ENCODE measurements around the gene KCNH8.

Gene KCNH8

GRCh38 chr3:19273091-19273490 is 124.8 kb downstream of the KCNH8 start:
- Histone ChIP-seq H3K9me3 (ENCODE audit: control insufficient read depth, insufficient read depth, low read length) (no peaks in the 10 kb centered on the region), H3K27ac (ENCODE audit: low read length) (no peak overlapping the region), H3K4me3 (ENCODE audit: low read length) (no peak overlapping the region), H3K36me3 (ENCODE audit: control insufficient read depth, insufficient read depth, low read length) (no peaks in the 10 kb centered on the region), H3K4me1 (ENCODE audit: control insufficient read depth, insufficient read depth, low read length) (peaks cover 2% of the 10 kb centered on the region; the same call in 1 of the 2 replicates), H3K27me3 (ENCODE audit: control insufficient read depth, insufficient read depth, low read length) (no peaks in the 10 kb centered on the region)
- WGBS (ENCODE audit: insufficient coverage, insufficient read length): no CpG with 5 or more reads among the region's 1 CpG
- DNase-seq (ENCODE audit: low read depth, low spot score): no peak

- Histone ChIP-seq H3K36me3 (ENCODE audit: control insufficient read depth, insufficient read depth, low read length) (no peaks in the 10 kb centered on the region), H3K9me3 (ENCODE audit: control insufficient read depth, insufficient read depth, low read length) (no peaks in the 10 kb centered on the region), H3K4me1 (ENCODE audit: control insufficient read depth, insufficient read depth, low read length) (no peaks in the 10 kb centered on the region), H3K27ac (ENCODE audit: low read length) (no peak overlapping the region), H3K4me3 (ENCODE audit: low read length) (no peak overlapping the region), H3K27me3 (ENCODE audit: control insufficient read depth, insufficient read depth, low read length) (no peaks in the 10 kb centered on the region)
- no peak for DNase-seq (ENCODE audit: low read depth, low spot score)
- WGBS (ENCODE audit: insufficient coverage, insufficient read length): no CpG with 5 or more reads among the region's 1 CpG
These were observed 126.3 kb downstream of the KCNH8 start for GRCh38 chr3:19274576-19274975.

GRCh38 chr3:19284974-19285373 is 136.7 kb downstream of the KCNH8 start:
- H3K27ac ChIP-seq (ENCODE audit: low read length): no peak overlapping the region
- H3K4me3 ChIP-seq (ENCODE audit: low read length): no peak overlapping the region
- DNase-seq (ENCODE audit: low read depth, low spot score): no peak
- no CpG with 5 or more reads among the region's 3 CpGs for WGBS (ENCODE audit: insufficient coverage, insufficient read length)
- H3K4me1 ChIP-seq (ENCODE audit: control insufficient read depth, insufficient read depth, low read length): no peaks in the 10 kb centered on the region
- H3K36me3 ChIP-seq (ENCODE audit: control insufficient read depth, insufficient read depth, low read length): no peaks in the 10 kb centered on the region
- H3K9me3 ChIP-seq (ENCODE audit: control insufficient read depth, insufficient read depth, low read length): no peaks in the 10 kb centered on the region; the same call in 1 of the 2 replicates
- no peaks in the 10 kb centered on the region for H3K27me3 ChIP-seq (ENCODE audit: control insufficient read depth, insufficient read depth, low read length)

DNA sequence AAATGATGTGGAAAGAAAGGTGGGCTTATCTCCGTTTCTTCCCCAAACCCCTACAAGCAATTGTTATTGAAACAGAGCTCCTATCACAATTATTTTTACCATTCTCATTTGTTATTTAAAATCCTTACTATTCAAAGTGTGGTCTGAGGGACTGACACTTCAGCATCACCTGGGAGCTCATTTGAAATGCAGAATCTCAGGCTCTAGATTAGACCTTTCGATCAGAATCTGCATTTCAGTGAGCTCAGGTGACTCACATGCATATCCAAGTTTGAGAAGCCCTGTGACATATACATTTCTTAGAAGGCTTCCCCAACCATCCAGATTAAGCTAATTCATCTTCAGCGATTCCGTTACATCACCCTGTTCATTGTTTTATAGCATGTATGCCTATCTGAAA is 145.0 kb downstream of the KCNH8 start:
- Histone ChIP-seq H3K4me3 (ENCODE audit: low read length) (no peak overlapping the region), H3K36me3 (ENCODE audit: control insufficient read depth, insufficient read depth, low read length) (no peaks in the 10 kb centered on the region), H3K9me3 (ENCODE audit: control insufficient read depth, insufficient read depth, low read length) (no peaks in the 10 kb centered on the region), H3K27me3 (ENCODE audit: control insufficient read depth, insufficient read depth, low read length) (no peaks in the 10 kb centered on the region), H3K4me1 (ENCODE audit: control insufficient read depth, insufficient read depth, low read length) (peaks cover 2% of the 10 kb centered on the region; the same call in 1 of the 2 replicates), H3K27ac (ENCODE audit: low read length) (no peak overlapping the region)
- WGBS (ENCODE audit: insufficient coverage, insufficient read length): no CpG with 5 or more reads among the region's 4 CpGs
- DNase-seq (ENCODE audit: low read depth, low spot score): no peak

DNA sequence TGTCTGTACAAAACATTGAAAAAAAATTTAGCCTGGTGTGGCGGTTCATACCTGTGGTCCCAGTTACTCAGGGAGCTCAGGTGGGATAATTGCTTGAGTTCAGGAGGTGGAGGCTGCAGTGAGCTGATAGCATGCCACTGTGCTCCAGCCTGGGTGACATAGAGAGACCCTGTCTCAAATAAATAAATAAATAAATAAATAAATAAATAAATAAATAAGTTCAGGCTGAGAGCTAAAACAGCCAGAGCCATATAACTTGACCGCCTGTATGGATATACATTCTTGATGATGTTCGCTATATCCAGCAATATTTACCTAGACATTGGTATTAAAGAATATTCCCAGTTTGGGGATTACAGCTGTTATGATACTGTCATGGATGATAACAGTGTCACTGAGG is 146.9 kb downstream of the KCNH8 start:
- WGBS (ENCODE audit: insufficient coverage, insufficient read length): no CpG with 5 or more reads among the region's 3 CpGs
- Histone ChIP-seq H3K4me3 (ENCODE audit: low read length) (no peak overlapping the region), H3K36me3 (ENCODE audit: control insufficient read depth, insufficient read depth, low read length) (no peaks in the 10 kb centered on the region), H3K27me3 (ENCODE audit: control insufficient read depth, insufficient read depth, low read length) (no peaks in the 10 kb centered on the region), H3K9me3 (ENCODE audit: control insufficient read depth, insufficient read depth, low read length) (no peaks in the 10 kb centered on the region), H3K4me1 (ENCODE audit: control insufficient read depth, insufficient read depth, low read length) (peaks cover 2% of the 10 kb centered on the region; the same call in 1 of the 2 replicates), H3K27ac (ENCODE audit: low read length) (no peak overlapping the region)
- no peak for DNase-seq (ENCODE audit: low read depth, low spot score)

DNA sequence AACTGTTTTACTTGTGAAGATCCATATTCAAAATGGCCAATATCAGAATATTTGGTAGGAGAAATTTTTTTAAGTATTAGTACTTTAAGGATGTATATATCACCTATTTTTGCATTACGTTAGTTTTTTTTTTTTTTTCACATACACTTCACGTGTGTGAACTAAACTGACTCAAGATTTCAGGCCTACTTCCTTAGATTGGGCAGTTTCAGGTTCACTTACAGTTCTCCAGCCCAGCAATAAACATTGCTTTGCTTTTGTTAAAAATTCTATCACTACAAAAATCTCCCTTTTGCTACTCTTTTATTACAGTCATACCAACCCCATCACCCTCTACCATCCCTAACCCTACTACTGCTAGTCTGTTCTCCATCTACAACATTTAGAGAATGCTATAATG is 183.6 kb downstream of the KCNH8 start:
- no peaks in the 10 kb centered on the region for H3K27me3 ChIP-seq (ENCODE audit: control insufficient read depth, insufficient read depth, low read length)
- H3K4me1 ChIP-seq (ENCODE audit: control insufficient read depth, insufficient read depth, low read length): peaks cover 1% of the 10 kb centered on the region; the same call in 1 of the 2 replicates
- H3K27ac ChIP-seq (ENCODE audit: low read length): no peak overlapping the region
- H3K4me3 ChIP-seq (ENCODE audit: low read length): no peak overlapping the region
- no CpG with 5 or more reads among the region's 2 CpGs for WGBS (ENCODE audit: insufficient coverage, insufficient read length)
- no peaks in the 10 kb centered on the region for H3K9me3 ChIP-seq (ENCODE audit: control insufficient read depth, insufficient read depth, low read length)
- no peak for DNase-seq (ENCODE audit: low read depth, low spot score)
- H3K36me3 ChIP-seq (ENCODE audit: control insufficient read depth, insufficient read depth, low read length): no peaks in the 10 kb centered on the region

- Histone ChIP-seq H3K36me3 (ENCODE audit: control insufficient read depth, insufficient read depth, low read length) (no peaks in the 10 kb centered on the region), H3K27me3 (ENCODE audit: control insufficient read depth, insufficient read depth, low read length) (no peaks in the 10 kb centered on the region), H3K4me1 (ENCODE audit: control insufficient read depth, insufficient read depth, low read length) (peaks cover 1% of the 10 kb centered on the region; the same call in 1 of the 2 replicates), H3K9me3 (ENCODE audit: control insufficient read depth, insufficient read depth, low read length) (no peaks in the 10 kb centered on the region), H3K27ac (ENCODE audit: low read length) (no peak overlapping the region), H3K4me3 (ENCODE audit: low read length) (no peak overlapping the region)
- DNase-seq (ENCODE audit: low read depth, low spot score): no peak
- WGBS (ENCODE audit: insufficient coverage, insufficient read length): no CpG with 5 or more reads among the region's 6 CpGs
These were observed 185.8 kb downstream of the KCNH8 start for GRCh38 chr3:19334120-19334519.

DNA sequence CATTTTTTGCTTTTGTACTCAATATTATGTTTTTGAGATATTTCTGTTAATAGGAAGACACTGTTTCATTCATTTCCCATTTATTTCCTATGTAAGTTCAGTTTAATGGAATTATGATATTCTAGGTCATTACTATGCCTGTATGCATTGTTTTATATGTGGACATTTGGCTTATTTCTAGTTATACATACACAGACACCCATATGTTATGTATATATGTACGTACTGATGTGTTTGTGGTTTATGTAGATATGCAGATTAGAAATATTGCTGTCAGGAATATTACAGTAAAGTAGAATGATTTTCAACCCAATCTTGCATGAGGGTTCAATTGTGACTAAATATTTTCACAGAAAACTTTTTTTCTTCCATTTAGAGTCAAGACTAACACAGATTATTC is 190.5 kb downstream of the KCNH8 start:
- peaks cover 1% of the 10 kb centered on the region; the same call in 1 of the 2 replicates for H3K4me1 ChIP-seq (ENCODE audit: control insufficient read depth, insufficient read depth, low read length)
- H3K27ac ChIP-seq (ENCODE audit: low read length): no peak overlapping the region
- no peaks in the 10 kb centered on the region for H3K9me3 ChIP-seq (ENCODE audit: control insufficient read depth, insufficient read depth, low read length)
- no CpG with 5 or more reads among the region's 1 CpG for WGBS (ENCODE audit: insufficient coverage, insufficient read length)
- H3K36me3 ChIP-seq (ENCODE audit: control insufficient read depth, insufficient read depth, low read length): no peaks in the 10 kb centered on the region
- no peak overlapping the region for H3K4me3 ChIP-seq (ENCODE audit: low read length)
- H3K27me3 ChIP-seq (ENCODE audit: control insufficient read depth, insufficient read depth, low read length): no peaks in the 10 kb centered on the region
- no peak for DNase-seq (ENCODE audit: low read depth, low spot score)

- Histone ChIP-seq H3K27me3 (ENCODE audit: control insufficient read depth, insufficient read depth, low read length) (no peaks in the 10 kb centered on the region), H3K36me3 (ENCODE audit: control insufficient read depth, insufficient read depth, low read length) (no peaks in the 10 kb centered on the region), H3K27ac (ENCODE audit: low read length) (no peak overlapping the region), H3K4me1 (ENCODE audit: control insufficient read depth, insufficient read depth, low read length) (no peaks in the 10 kb centered on the region), H3K4me3 (ENCODE audit: low read length) (no peak overlapping the region), H3K9me3 (ENCODE audit: control insufficient read depth, insufficient read depth, low read length) (no peaks in the 10 kb centered on the region)
- WGBS (ENCODE audit: insufficient coverage, insufficient read length): no CpG with 5 or more reads among the region's 5 CpGs
- no peak for DNase-seq (ENCODE audit: low read depth, low spot score)
These were observed 194.1 kb downstream of the KCNH8 start for GRCh38 chr3:19342389-19342788.

DNA sequence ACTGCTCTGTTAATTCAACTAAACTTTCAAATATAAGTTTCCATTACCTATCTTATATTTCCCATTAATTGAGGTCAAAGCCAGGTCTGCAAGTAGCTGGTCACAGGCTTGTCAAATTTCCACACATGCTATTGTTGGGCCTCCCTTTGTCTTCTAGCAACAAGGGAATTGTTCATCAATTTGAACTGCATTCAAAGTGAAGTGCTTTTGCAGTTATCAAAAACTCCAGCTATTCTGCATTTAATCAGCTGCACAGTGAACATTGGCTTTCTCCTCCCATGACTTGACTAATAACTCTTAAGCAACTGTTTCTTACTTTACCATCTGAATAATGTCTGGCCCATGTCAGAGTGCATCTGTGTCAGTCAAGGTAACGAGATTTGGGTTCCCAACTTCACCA is 198.4 kb downstream of the KCNH8 start:
- Histone ChIP-seq H3K4me1 (ENCODE audit: control insufficient read depth, insufficient read depth, low read length) (peaks cover 1% of the 10 kb centered on the region; the same call in 1 of the 2 replicates), H3K4me3 (ENCODE audit: low read length) (no peak overlapping the region), H3K27me3 (ENCODE audit: control insufficient read depth, insufficient read depth, low read length) (no peaks in the 10 kb centered on the region), H3K27ac (ENCODE audit: low read length) (no peak overlapping the region), H3K9me3 (ENCODE audit: control insufficient read depth, insufficient read depth, low read length) (no peaks in the 10 kb centered on the region), H3K36me3 (ENCODE audit: control insufficient read depth, insufficient read depth, low read length) (no peaks in the 10 kb centered on the region)
- no CpG with 5 or more reads among the region's 1 CpG for WGBS (ENCODE audit: insufficient coverage, insufficient read length)
- DNase-seq (ENCODE audit: low read depth, low spot score): no peak

DNA sequence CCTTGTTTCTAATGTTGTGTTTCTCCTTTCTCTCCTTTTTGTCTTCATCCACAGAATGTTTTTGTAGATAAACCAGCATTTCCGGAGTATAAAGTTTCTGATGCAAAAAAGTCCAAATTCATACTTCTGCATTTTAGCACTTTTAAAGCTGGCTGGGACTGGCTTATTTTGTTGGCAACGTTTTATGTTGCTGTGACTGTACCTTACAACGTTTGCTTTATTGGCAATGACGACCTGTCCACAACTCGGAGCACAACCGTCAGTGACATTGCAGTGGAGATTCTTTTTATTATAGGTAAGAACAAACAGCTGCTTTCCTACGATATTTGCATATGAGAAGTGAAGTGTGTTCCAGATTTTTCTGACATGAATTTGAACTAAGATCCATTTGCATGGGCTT is 199.4 kb downstream of the KCNH8 start:
- DNase-seq (ENCODE audit: low read depth, low spot score): no peak
- H3K36me3 ChIP-seq (ENCODE audit: control insufficient read depth, insufficient read depth, low read length): no peaks in the 10 kb centered on the region
- H3K9me3 ChIP-seq (ENCODE audit: control insufficient read depth, insufficient read depth, low read length): no peaks in the 10 kb centered on the region
- no CpG with 5 or more reads among the region's 7 CpGs for WGBS (ENCODE audit: insufficient coverage, insufficient read length)
- H3K27ac ChIP-seq (ENCODE audit: low read length): no peak overlapping the region
- no peaks in the 10 kb centered on the region for H3K27me3 ChIP-seq (ENCODE audit: control insufficient read depth, insufficient read depth, low read length)
- peaks cover 1% of the 10 kb centered on the region; the same call in 1 of the 2 replicates for H3K4me1 ChIP-seq (ENCODE audit: control insufficient read depth, insufficient read depth, low read length)
- H3K4me3 ChIP-seq (ENCODE audit: low read length): no peak overlapping the region

All from iPS DF 6.9 (cell line).